A549 treated with dexamethasone at 1 μM for 4 hours (cell line): ENCODE results near the gene NIT2. TPM values are rescaled to one million over a fixed set of nuclear protein-coding genes. Genes with fewer than 3 reads are reported as not detected.

Experiments
- total RNA-seq: library from RNA; stranded (reverse); fragments of 200-300 nt; extraction: Qiagen RNA extraction; gene quantifications from 5 replicates; pipeline ENCODE4 v1.2.3, GENCODE V29; 2022

Gene NIT2
- 77.9 to 85.8 TPM (median 81.9 TPM) in 5 replicates for total RNA-seq

GRCh38 chr3:100334488-100335351, at the start of gene NIT2:
TSS of gene NIT2 (plus strand) at chr3:100334757. CDS start at chr3:100334792, 35 bp downstream.

GRCh38 chr3:100400780-100401673, 66.5 kb downstream of the NIT2 start, which contains the start of the genes LNP1 and TOMM70:
TSS of gene LNP1 (plus strand) at chr3:100401539. CDS start at chr3:100429730, 28,191 bp downstream.
TSS of gene TOMM70 (minus strand) at chr3:100401089. CDS start at chr3:100400949, 140 bp downstream.

Other genes starting within 250 kb of the NIT2 start
- 0.17 to 0.74 TPM (median 0.26 TPM) in 5 replicates for gene FILIP1L, start 220.3 kb upstream of the NIT2 start, total RNA-seq
- 10.7 to 14.8 TPM (median 13.0 TPM) in 5 replicates for gene TBC1D23, start 73.8 kb upstream of the NIT2 start, total RNA-seq
- 47.7 to 56.0 TPM (median 49.6 TPM) in 5 replicates for gene TOMM70, start 66.3 kb downstream of the NIT2 start, total RNA-seq
- 0.65 to 1.0 TPM (median 0.88 TPM) in 5 replicates for gene LNP1, start 66.8 kb downstream of the NIT2 start, total RNA-seq
- 1.7 to 2.8 TPM (median 2.4 TPM) in 5 replicates for gene TMEM45A, start 157.9 kb downstream of the NIT2 start, total RNA-seq